Activated B cell treated with CpG ODN at 0.5 μM for 24 hours (primary cell): ENCODE data around the gene SIGLEC1. TPM values are rescaled to one million over a fixed set of nuclear protein-coding genes. Genes with fewer than 3 reads are reported as not detected.

Experiments used
- ATAC-seq: fragments of 200-7000 bp; cut with Tn5 transposase; one replicate; pipeline ENCODE4 v1.10.0; 2021; ENCODE audit warnings: low read depth, mild to moderate bottlenecking, moderate library complexity
- CTCF ChIA-PET: fragments of 350-600 bp; sonication (Branson Sonifier 250); formaldehyde crosslinking; loops from one replicate; lab custom pipeline; 2021; ENCODE audit warnings: antibody characterized with exemption; lab: Charles Lee
- POLR2A ChIA-PET: fragments of 350-600 bp; sonication (Branson Sonifier 250); formaldehyde crosslinking; loops from one replicate; lab custom pipeline; 2021; ENCODE audit warnings: antibody characterized with exemption; lab: Charles Lee
- DNase-seq: peaks from one replicate; pipeline ENCODE4 v3.0.0; 2022
- H3K27ac Mint-ChIP-seq: one replicate; pipeline ENCODE4 v1.8.0; 2020; ENCODE audit warnings: mixed read lengths
- H3K27me3 Mint-ChIP-seq: one replicate; pipeline ENCODE4 v1.8.0; 2021; ENCODE audit warnings: mixed read lengths
- H3K36me3 Mint-ChIP-seq: one replicate; pipeline ENCODE4 v1.8.0; 2021; ENCODE audit warnings: low read depth, mixed read lengths
- H3K4me1 Mint-ChIP-seq: one replicate; pipeline ENCODE4 v1.8.0; 2021; ENCODE audit warnings: mixed read lengths
- H3K4me3 Mint-ChIP-seq: one replicate; pipeline ENCODE4 v1.8.0; 2020; ENCODE audit warnings: mild to moderate bottlenecking, mixed read lengths
- H3K9me3 Mint-ChIP-seq: one replicate; pipeline ENCODE4 v1.8.0; 2020; ENCODE audit warnings: mixed read lengths
- CTCF ChIP-seq: fragments of 200-600 bp; IDR thresholded peaks from one replicate; pipeline ENCODE4 v1.8.0; 2022; ENCODE audit warnings: antibody characterized with exemption, mild to moderate bottlenecking
- intact Hi-C: fragments of 100-400 bp; cut with micrococcal nuclease; formaldehyde crosslinking; loops from one replicate; pipeline ENCODE4 v1.15.1; 2024
- total RNA-seq: library from RNA; stranded (reverse); gene quantifications from 2 replicates; pipeline ENCODE4 v1.2.3, GENCODE V29; 2022

SIGLEC1 gene
- total RNA-seq, 1 donor from 2014 or later: not detected

GRCh38 chr20:3678198-3678597, 34.2 kb downstream of the SIGLEC1 start:
- ATAC-seq (no peak), DNase-seq (no peak)
- H3K9me3 Mint-ChIP-seq: no peaks in the 10 kb centered on the region
- H3K36me3 Mint-ChIP-seq: no peaks in the 10 kb centered on the region
- H3K4me3 Mint-ChIP-seq: no peak overlapping the region
- H3K27me3 Mint-ChIP-seq: peaks cover 41% of the 10 kb centered on the region
- intact Hi-C loops: no loop called here
- TF ChIP-seq CTCF: no peak
- POLR2A ChIA-PET: no interaction called here
- H3K4me1 Mint-ChIP-seq: peaks cover 7% of the 10 kb centered on the region
- H3K27ac Mint-ChIP-seq: no peak overlapping the region
- CTCF ChIA-PET: interaction anchor here (1.6 to 2.9 kb wide), 2 partner anchors 32 to 407 kb away, joined by 8 to 19 read pairs; no protein-coding TSS in a partner anchor

GRCh38 chr20:3677733-3678132, 34.7 kb downstream of the SIGLEC1 start:
- DNase-seq: no peak
- no peak for TF ChIP-seq CTCF
- H3K9me3 Mint-ChIP-seq: no peaks in the 10 kb centered on the region
- ATAC-seq: no peak
- ChIA-PET POLR2A (no interaction called here), CTCF (interaction anchor here (1.5 to 2.9 kb wide), 4 partner anchors 10 to 408 kb away, joined by 5 to 19 read pairs (median 8); partner anchors contain the start of gene AP5S1)
- H3K27ac Mint-ChIP-seq: no peak overlapping the region
- H3K27me3 Mint-ChIP-seq: peaks cover 44% of the 10 kb centered on the region
- H3K4me3 Mint-ChIP-seq: no peak overlapping the region
- intact Hi-C loops: no loop called here
- peaks cover 9% of the 10 kb centered on the region for H3K4me1 Mint-ChIP-seq
- no peaks in the 10 kb centered on the region for H3K36me3 Mint-ChIP-seq

DNA sequence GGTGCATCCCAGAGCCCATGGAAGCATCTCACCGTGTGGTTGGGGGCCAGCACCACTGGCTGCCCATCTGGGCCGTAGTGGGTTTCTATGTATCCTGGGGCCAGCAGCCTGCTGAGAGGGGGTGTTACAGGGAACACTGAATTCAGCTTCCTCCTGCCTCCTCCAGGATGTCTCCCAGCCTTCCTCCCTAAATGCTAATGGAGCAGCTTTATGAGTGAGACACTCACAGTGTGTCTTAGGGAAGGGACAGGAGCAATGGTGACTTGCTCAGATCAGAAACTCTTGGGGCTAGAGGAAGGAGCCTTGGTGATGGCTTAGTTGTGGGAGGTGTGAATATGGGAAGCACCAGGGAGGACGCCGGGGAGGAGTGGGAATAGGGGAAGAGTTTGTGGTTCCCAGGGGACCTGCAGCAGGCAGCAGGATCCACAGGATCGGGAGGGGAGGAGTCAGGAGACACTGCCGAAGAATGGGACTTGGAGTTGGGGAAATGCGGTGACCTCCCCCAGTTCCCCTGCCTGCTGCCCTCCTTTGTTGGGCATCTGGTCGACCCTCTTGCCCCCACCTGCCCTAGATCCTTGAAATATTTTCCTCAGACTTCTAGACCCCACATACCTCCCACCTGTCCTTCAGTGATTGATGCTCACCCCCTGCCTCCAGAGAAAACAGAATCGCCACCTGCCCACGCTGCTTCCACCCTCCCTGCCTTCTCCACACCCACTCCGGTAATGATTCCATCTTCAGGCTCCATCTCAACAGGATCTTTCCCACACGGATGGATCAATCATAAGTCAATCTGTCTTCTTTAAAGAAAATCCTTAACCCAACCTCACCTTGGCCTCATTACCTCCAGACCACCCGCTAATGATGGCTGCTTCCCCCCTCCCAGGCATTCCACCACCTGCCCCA, 37.2 kb downstream of the SIGLEC1 start:
- intact Hi-C loops: no loop called here
- H3K27me3 Mint-ChIP-seq: peaks cover 45% of the 10 kb centered on the region
- CTCF ChIA-PET: interaction anchor here (0.6 to 1.9 kb wide), 3 partner anchors 93 to 397 kb away, joined by 3 to 8 read pairs (median 7); partner anchors contain the start of gene ADISSP

GRCh38 chr20:3674447-3674846, 38.0 kb downstream of the SIGLEC1 start:
- TF ChIP-seq CTCF: no peak
- H3K27me3 Mint-ChIP-seq: peaks cover 47% of the 10 kb centered on the region

More for the DNA sequence above, 37.2 kb downstream of the SIGLEC1 start:
- Mint-ChIP-seq H3K27ac (no peak overlapping the region), H3K4me1 (peaks cover 11% of the 10 kb centered on the region), H3K36me3 (no peaks in the 10 kb centered on the region), H3K9me3 (no peaks in the 10 kb centered on the region), H3K4me3 (no peak overlapping the region)
- TF ChIP-seq CTCF: no peak
- no peak for DNase-seq
- POLR2A ChIA-PET: no interaction called here
- no peak for ATAC-seq

More at GRCh38 chr20:3674447-3674846, 38.0 kb downstream of the SIGLEC1 start:
- ChIA-PET POLR2A (no interaction called here), CTCF (interaction anchor here (0.6 kb wide), 1 partner anchor 353 kb away, joined by 3 read pairs; no protein-coding TSS in a partner anchor)
- H3K36me3 Mint-ChIP-seq: no peaks in the 10 kb centered on the region
- no peak overlapping the region for H3K4me3 Mint-ChIP-seq
- no peak overlapping the region for H3K27ac Mint-ChIP-seq
- H3K9me3 Mint-ChIP-seq: no peaks in the 10 kb centered on the region
- intact Hi-C loops: no loop called here
- DNase-seq (no peak), ATAC-seq (no peak)
- peaks cover 11% of the 10 kb centered on the region for H3K4me1 Mint-ChIP-seq
